Pancreas (tissue), 10 donors: ENCODE measurements around the gene LDLRAD1. TPM values are rescaled to one million over a fixed set of nuclear protein-coding genes. Genes with fewer than 3 reads are reported as not detected.
"Not testable (repeated sequence)": the region's sequence is repeated elsewhere in the genome, so short reads cannot be mapped to it uniquely, and the experiment has no call there.

Experiments
- ATAC-seq, 4 donors: fragments of 200-7000 bp; cut with Tn5 transposase; one replicate each; pipeline versions ENCODE4 v1.8.0 to v1.9.1; 2020; ENCODE audit warnings: mild to moderate bottlenecking in 4 of 4, moderate library complexity in 4 of 4
- DNase-seq, 6 donors: peaks; one replicate each; pipeline ENCODE4 v3.0.0-alpha.2; 2020
- FAIRE-seq: peaks from 2 replicates; lab custom pipeline; 2012; peaks lifted over from hg19 to GRCh38; lab: Jason Lieb, UNC
- H3K27ac ChIP-seq, 4 donors: fragments of 200-600 bp; sonication (generic); 1 replicate in 3 of 4; 2 replicates in 1 of 4; pipeline versions ENCODE4 v1.5.0 to v1.8.0; 2020
- H3K27me3 ChIP-seq, 4 donors: fragments of 200-600 bp; one replicate each; pipeline ENCODE4 v1.8.0; 2021
- H3K36me3 ChIP-seq, 3 donors: fragments of 200-600 bp; sonication (generic) in 1 of 3; one replicate each; pipeline versions ENCODE4 v1.5.0 to v1.8.0; 2020 to 2021
- H3K4me1 ChIP-seq, 3 donors: fragments of 200-600 bp; one replicate each; pipeline ENCODE4 v1.8.0; 2021
- H3K4me3 ChIP-seq, 4 donors: fragments of 200-600 bp; sonication (generic) in 2 of 4; one replicate each; pipeline versions ENCODE4 v1.5.0 to v1.8.0; 2020 to 2021
- H3K9me3 ChIP-seq, 4 donors: fragments of 200-600 bp; one replicate each; pipeline ENCODE4 v1.8.0; 2021
- WGBS, 2 donors: extraction: QIAGEN DNeasy Blood & Tissue Kit; methylation state at CpG; one replicate each; pipeline ENCODE4 v1.1.7; 2013; 5-methylcytosine and 5-hydroxymethylcytosine counted together
- intact Hi-C, 3 donors: fragments of 100-400 bp; cut with DNase I; formaldehyde crosslinking; loops; one replicate each; pipeline versions ENCODE4 v1.11.1 to v1.14.2; 2022
- polyA plus RNA-seq, 2 donors: library from polyadenylated mRNA; stranded (reverse); fragments of 200-250 nt; gene quantifications; one replicate each; pipeline ENCODE4 v1.2.3, GENCODE V29; 2013
- total RNA-seq, 6 donors: library from RNA; stranded (reverse); fragmentation: NEBNext Ultra II Directional in 4 of 6; extraction: Animal tissue kit (Norgen Biotek cat#: 25700) in 4 of 6; gene quantifications; one replicate each; pipeline versions ENCODE4 v1.2.1 to v1.2.4, GENCODE V29; 2021 to 2023
- TF ChIP-seq, protein P1 (sequence below), 4 donors: fragments of 200-600 bp; sonication (generic) in 3 of 4; IDR thresholded peaks; one replicate each; pipeline versions ENCODE4 v1.5.0 to v1.8.0; 2021; ENCODE audit warnings: antibody characterized with exemption in 4 of 4
- donor health status: healthy with polysubstance abuse.
- donor health status: DM: no; HTN: no; CAD: no; lungs with moderate emphysema.
- donor health status: DM: no; HTN: no; CAD: no.
- donor health status: control.
- donor health status: control.
- donor health status: Bipolar disorder and iron deficiency.
- donor health status: DM: yes; HTN: yes; CAD: no.
- donor health status: DM: no; HTN: no; CAD: no.
- donor health status: DM: no; HTN: no; CAD: no.
- donor health status: DM: yes; HTN: yes; CAD: no.

Gene LDLRAD1
- total and polyA plus RNA-seq, 8 donors: 0.08 to 0.29 (median 0.19) TPM; not detected in 3

DNA sequence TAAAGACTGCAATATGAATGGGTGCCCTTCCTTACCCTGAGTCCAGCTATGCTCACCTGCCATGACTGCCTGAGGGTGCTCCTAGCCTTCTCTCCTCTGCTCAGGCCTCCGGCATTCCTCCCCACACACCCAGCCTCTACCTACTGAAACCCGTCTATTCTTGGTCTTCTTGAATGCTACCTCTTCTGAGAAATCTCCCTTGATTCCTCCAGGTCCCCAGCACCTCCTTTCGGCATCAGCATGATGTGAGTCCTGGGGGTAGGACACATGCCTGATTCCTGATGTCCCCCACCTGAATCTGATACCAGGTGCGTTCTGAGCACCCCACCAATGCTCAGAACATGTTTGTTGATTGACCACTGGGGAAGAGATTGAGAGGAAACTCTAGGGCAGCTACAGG is 8.6 kb downstream of the LDLRAD1 start:
- Histone ChIP-seq H3K4me1 (no peaks in the 10 kb centered on the region), H3K27ac (no peak overlapping the region), H3K36me3 (no peaks in the 10 kb centered on the region), H3K9me3 (no peaks in the 10 kb centered on the region), H3K27me3 (no peaks in the 10 kb centered on the region), H3K4me3 (no peak overlapping the region)
- FAIRE-seq (no peak), ATAC-seq (no peak), DNase-seq (no peak)
- intact Hi-C loops: no loop called here
- TF ChIP-seq, protein P1, sequence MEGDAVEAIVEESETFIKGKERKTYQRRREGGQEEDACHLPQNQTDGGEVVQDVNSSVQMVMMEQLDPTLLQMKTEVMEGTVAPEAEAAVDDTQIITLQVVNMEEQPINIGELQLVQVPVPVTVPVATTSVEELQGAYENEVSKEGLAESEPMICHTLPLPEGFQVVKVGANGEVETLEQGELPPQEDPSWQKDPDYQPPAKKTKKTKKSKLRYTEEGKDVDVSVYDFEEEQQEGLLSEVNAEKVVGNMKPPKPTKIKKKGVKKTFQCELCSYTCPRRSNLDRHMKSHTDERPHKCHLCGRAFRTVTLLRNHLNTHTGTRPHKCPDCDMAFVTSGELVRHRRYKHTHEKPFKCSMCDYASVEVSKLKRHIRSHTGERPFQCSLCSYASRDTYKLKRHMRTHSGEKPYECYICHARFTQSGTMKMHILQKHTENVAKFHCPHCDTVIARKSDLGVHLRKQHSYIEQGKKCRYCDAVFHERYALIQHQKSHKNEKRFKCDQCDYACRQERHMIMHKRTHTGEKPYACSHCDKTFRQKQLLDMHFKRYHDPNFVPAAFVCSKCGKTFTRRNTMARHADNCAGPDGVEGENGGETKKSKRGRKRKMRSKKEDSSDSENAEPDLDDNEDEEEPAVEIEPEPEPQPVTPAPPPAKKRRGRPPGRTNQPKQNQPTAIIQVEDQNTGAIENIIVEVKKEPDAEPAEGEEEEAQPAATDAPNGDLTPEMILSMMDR (IDR thresholded peaks at IDR 0.05): no peak
- 72 to 76% methylated on average over 4 of the region's 4 CpGs for WGBS, 2 donors

DNA sequence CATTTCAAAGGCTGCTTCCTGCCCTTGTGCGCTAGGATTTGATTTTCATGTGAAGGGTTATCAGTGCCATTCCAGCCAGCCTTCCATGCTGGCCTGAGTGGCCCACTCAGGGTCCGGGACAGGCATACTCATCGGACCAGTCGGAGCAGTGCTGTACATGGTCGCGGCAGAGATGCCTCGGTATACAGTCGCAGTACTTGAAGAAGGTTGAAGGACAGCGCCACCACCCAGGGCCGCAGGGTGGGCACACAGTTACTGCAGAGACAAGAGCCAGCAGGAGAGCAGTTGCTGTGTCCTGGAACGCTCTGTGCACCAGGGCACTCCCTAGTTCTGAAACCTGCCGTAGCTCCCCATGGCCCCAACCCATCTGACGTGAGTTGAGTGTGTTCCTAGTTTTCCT is 9.1 kb downstream of the LDLRAD1 start:
- no peak for DNase-seq
- Histone ChIP-seq H3K4me1 (no peaks in the 10 kb centered on the region), H3K27me3 (no peaks in the 10 kb centered on the region), H3K4me3 (no peak overlapping the region), H3K9me3 (no peaks in the 10 kb centered on the region), H3K27ac (no peak overlapping the region), H3K36me3 (no peaks in the 10 kb centered on the region)
- TF ChIP-seq, protein P1 (IDR thresholded peaks at IDR 0.05): no peak
- no peak for ATAC-seq
- intact Hi-C loops: no loop called here
- FAIRE-seq: no peak
- 57 to 58% methylated on average over 13 of the region's 13 CpGs for WGBS, 2 donors

DNA sequence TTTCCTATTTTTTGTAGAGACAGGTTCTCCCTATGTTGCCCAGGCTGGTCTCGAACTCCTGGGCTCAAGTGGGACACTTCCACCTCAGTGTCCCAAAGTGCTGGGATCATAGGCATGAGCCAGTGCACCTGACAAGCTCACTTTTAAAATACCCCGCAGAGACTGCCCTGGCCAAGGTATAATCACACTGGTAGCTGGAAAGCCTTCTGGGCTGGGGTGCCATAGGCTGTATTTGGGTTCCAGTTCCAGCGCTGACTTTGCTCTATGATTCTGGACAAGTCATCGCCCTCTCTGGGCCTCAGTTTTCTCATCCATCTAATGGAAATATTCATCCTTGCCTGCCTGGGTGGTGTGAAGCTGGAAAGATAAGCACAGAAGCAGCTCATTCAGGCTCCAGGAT is 10.4 kb downstream of the LDLRAD1 start:
- FAIRE-seq (no peak), ATAC-seq (no peak), DNase-seq (no peak)
- TF ChIP-seq, protein P1 (IDR thresholded peaks at IDR 0.05): no peak
- intact Hi-C loops: no loop called here
- 72 to 84% methylated on average over 4 of the region's 4 CpGs for WGBS, 2 donors
- H3K27ac ChIP-seq: no peak overlapping the region
- H3K4me3 ChIP-seq: no peak overlapping the region
- H3K27me3 ChIP-seq: no peaks in the 10 kb centered on the region
- no peaks in the 10 kb centered on the region for H3K36me3 ChIP-seq
- no peaks in the 10 kb centered on the region for H3K4me1 ChIP-seq
- H3K9me3 ChIP-seq: no peaks in the 10 kb centered on the region

DNA sequence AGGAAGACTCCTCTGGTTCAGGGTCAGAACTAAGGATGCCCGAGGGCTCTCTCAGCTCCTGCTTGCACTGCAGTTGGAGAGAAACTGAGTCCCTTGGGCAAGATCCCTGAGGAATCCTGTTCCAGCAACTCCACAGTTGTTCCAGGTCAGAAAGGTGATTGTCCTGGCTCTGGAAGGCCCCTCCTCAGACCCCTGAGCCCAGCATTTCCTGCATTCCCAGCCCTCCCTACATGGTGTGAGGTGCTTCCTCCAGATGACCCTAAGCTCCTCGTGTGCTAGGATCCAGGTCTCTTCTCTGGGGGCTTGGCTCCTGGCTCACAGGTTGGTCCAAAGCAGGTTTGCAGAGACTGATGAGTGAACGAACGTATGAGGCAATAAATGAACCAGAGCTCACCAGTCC is 11.5 kb downstream of the LDLRAD1 start:
- intact Hi-C loops: no loop called here
- Histone ChIP-seq H3K36me3 (no peaks in the 10 kb centered on the region), H3K27me3 (no peaks in the 10 kb centered on the region), H3K4me3 (no peak overlapping the region), H3K9me3 (no peaks in the 10 kb centered on the region), H3K27ac (no peak overlapping the region), H3K4me1 (no peaks in the 10 kb centered on the region)
- TF ChIP-seq, protein P1 (IDR thresholded peaks at IDR 0.05): no peak
- DNase-seq (no peak), ATAC-seq (no peak), FAIRE-seq (no peak)
- WGBS, 2 donors: 63 to 69% methylated on average over 4 of the region's 4 CpGs

DNA sequence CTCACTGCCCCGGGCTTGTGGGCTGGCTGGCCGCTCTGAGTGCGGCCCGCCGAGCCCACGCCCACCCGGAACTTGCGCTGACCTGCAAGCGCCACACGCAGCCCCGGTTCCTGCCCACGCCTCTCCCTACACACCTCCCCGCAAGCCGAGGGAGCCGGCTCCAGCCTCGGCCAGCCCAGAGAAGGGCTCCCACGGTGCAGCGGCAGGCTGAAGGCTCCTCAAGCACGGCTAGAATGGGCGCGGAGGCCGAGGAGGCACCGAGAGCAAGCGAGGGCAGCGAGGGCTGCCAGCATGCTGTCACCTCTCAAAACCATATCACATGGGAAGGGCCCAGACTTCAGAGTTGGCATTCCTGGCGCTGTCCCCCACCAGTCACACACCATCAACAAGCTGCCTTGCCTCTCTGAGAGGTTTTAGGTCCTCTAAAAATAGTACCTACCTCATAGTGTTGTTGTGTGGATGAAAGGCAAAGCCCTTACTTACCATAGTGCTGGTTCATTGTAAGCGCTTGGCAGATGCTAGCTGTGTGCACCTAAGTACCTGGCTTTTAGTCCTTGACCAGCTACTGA is 13.4 kb downstream of the LDLRAD1 start:
- H3K36me3 ChIP-seq: no peaks in the 10 kb centered on the region
- intact Hi-C loops: no loop called here
- no peak for DNase-seq
- H3K4me3 ChIP-seq: no peak overlapping the region
- FAIRE-seq: no peak
- no peaks in the 10 kb centered on the region for H3K27me3 ChIP-seq
- WGBS, 2 donors: 95 to 97% methylated on average over 27 of the region's 27 CpGs
- no peaks in the 10 kb centered on the region for H3K4me1 ChIP-seq
- TF ChIP-seq, protein P1 (IDR thresholded peaks at IDR 0.05): no peak
- H3K9me3 ChIP-seq: no peaks in the 10 kb centered on the region
- H3K27ac ChIP-seq: no peak overlapping the region
- no peak for ATAC-seq

DNA sequence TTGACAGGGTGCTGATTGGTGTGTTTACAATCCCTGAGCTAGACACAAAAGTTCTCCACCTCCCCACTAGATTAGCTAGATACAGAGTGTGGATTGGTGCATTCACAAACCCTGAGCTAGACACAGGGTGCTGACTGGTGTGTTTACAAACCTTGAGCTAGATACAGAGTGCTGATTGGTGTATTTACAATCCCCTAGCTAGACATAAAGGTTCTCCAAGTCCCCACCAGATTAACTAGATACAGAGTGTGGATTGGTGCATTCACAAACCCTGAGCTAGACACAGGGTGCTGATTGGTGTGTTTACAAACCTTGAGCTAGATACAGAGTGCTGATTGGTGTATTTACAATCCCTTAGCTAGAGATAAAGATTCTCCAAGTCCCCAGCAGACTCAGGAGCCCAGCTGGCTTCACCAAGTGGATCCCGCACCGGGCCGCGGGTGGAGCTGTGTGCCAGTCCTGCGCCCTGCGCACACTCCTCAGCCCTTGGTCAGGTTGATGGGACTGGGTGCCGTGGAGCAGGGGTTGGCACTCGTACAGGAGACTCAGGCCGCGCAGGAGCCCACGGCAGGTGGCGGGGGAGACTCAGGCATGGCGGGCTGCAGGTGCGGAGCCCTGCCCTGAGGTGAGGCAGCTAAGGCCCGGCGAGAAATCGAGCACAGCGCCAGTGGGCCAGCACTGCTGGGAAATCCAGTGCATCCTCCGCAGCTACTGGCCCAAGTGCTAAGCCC is 14.1 kb downstream of the LDLRAD1 start:
- ATAC-seq, H3K27ac ChIP-seq, DNase-seq, H3K27me3 ChIP-seq, H3K4me3 ChIP-seq, FAIRE-seq, H3K9me3 ChIP-seq, intact Hi-C loops, H3K4me1 ChIP-seq, H3K36me3 ChIP-seq: not testable (repeated sequence)
- WGBS, 2 donors: 93 to 96% methylated on average over 18 to 19 of the region's 19 CpGs
